NCI-H2029 treated with DMSO at 0.1 percent for 48 hours (cell line): ENCODE results near the gene CCDC82.

ENCODE experiments used
- DNase-seq: peaks from one replicate; lab custom pipeline; 2025; lab: John Stamatoyannopoulos, UW

The CCDC82 gene

GRCh38 chr11:96329419-96329818 is 60.3 kb downstream of the CCDC82 start:
- no peak for DNase-seq

GRCh38 chr11:96328395-96329010 is 61.2 kb downstream of the CCDC82 start:
- DNase-seq = no peak

- DNase-seq = no peak
These were observed 62.8 kb downstream of the CCDC82 start for GRCh38 chr11:96326959-96327358.

GRCh38 chr11:96324912-96325311 is 64.8 kb downstream of the CCDC82 start:
- DNase-seq = no peak

- no peak for DNase-seq
These were observed 66.1 kb downstream of the CCDC82 start for GRCh38 chr11:96323642-96323985.

GRCh38 chr11:96322775-96323641 is 66.7 kb downstream of the CCDC82 start:
- no peak for DNase-seq

- no peak for DNase-seq
These were observed 68.6 kb downstream of the CCDC82 start for GRCh38 chr11:96321091-96321490.

- DNase-seq = no peak
These were observed 69.6 kb downstream of the CCDC82 start for GRCh38 chr11:96319898-96320656.

- no peak for DNase-seq
These were observed 70.9 kb downstream of the CCDC82 start for GRCh38 chr11:96318850-96319249.

GRCh38 chr11:96318399-96318798 is 71.3 kb downstream of the CCDC82 start:
- no peak for DNase-seq

GRCh38 chr11:96317985-96318384 is 71.7 kb downstream of the CCDC82 start:
- DNase-seq = no peak

GRCh38 chr11:96317571-96317970 is 72.1 kb downstream of the CCDC82 start:
- no peak for DNase-seq

- DNase-seq = no peak
These were observed 72.8 kb downstream of the CCDC82 start for GRCh38 chr11:96316869-96317268.

GRCh38 chr11:96315476-96315875 is 74.2 kb downstream of the CCDC82 start:
- DNase-seq = no peak

- no peak for DNase-seq
These were observed 75.2 kb downstream of the CCDC82 start for GRCh38 chr11:96314326-96315020.

GRCh38 chr11:96313163-96313562 is 76.5 kb downstream of the CCDC82 start:
- DNase-seq = no peak

GRCh38 chr11:96311120-96311568 is 78.6 kb downstream of the CCDC82 start:
- no peak for DNase-seq

- no peak for DNase-seq
These were observed 79.5 kb downstream of the CCDC82 start for GRCh38 chr11:96310236-96310635.

GRCh38 chr11:96309643-96310017 is 80.1 kb downstream of the CCDC82 start:
- DNase-seq = no peak

- DNase-seq = no peak
These were observed 80.6 kb downstream of the CCDC82 start for GRCh38 chr11:96309016-96309642.

- DNase-seq = no peak
These were observed 82.0 kb downstream of the CCDC82 start for GRCh38 chr11:96307776-96308140.
